SK-N-SH (cell line): ENCODE data around the gene MINDY1. TPM values are rescaled to one million over a fixed set of nuclear protein-coding genes. Genes with fewer than 3 reads are reported as not detected.

Experiments used
- CTCF ChIA-PET: fragments of 300-600, 350-600 bp; formaldehyde crosslinking; extraction: SDS; loops from one replicate; lab custom pipeline; 2021; lab: Yijun Ruan, JAX
- POLR2A ChIA-PET: fragments of 350-600 bp; sonication (Branson Sonifier 250); formaldehyde crosslinking; extraction: SDS; loops from one replicate; lab custom pipeline; 2020; ENCODE audit warnings: antibody characterized with exemption, inconsistent platforms; lab: Yijun Ruan, JAX
- DNase-seq: peaks from one replicate; pipeline ENCODE4 v3.0.0; 2012
- H2AFZ ChIP-seq: fragments of 200-600 bp; sonication (generic); 2 replicates; pipeline ENCODE4 v1.8.1; 2016; ENCODE audit warnings: antibody characterized with exemption, mild to moderate bottlenecking, low read depth
- H3F3A ChIP-seq: fragments of 200-600 bp; sonication (generic); replicated peaks from 2 replicates; pipeline ENCODE3; 2016; ENCODE audit warnings: antibody characterized with exemption, mild to moderate bottlenecking; ENCODE audit not compliant: insufficient read depth
- H3K27ac ChIP-seq, 2 experiments: fragments of 200-500 bp in 1 of 2; fragments of 200-600 bp in 1 of 2; sonication (Bioruptor generic) in 1 of 2; sonication (generic), shearing (Covaris generic) in 1 of 2; 2 replicates each; pipeline versions ENCODE4 v1.5.1 to v1.6.1; 2014 to 2016; ENCODE audit warnings: low read depth in 2 of 2, inconsistent platforms in 1 of 2, low read length in 1 of 2, mild to moderate bottlenecking in 1 of 2, mixed read lengths in 1 of 2
- H3K27me3 ChIP-seq: fragments of 200-600 bp; sonication (generic), shearing (Covaris generic); 2 replicates; pipeline ENCODE4 v1.6.1; 2016; ENCODE audit warnings: mixed run types; ENCODE audit not compliant: insufficient read depth
- H3K36me3 ChIP-seq, 2 experiments: fragments of 200-500 bp in 1 of 2; fragments of 200-600 bp in 1 of 2; sonication (Bioruptor generic) in 1 of 2; sonication (generic) in 1 of 2; replicated peaks in 1 of 2; 2 replicates each; pipeline versions ENCODE3 to v1.5.1; 2014 to 2016; ENCODE audit warnings: low read length in 1 of 2, mild to moderate bottlenecking in 1 of 2; ENCODE audit not compliant: insufficient read depth in 2 of 2, control insufficient read depth in 1 of 2
- H3K4me1 ChIP-seq, 2 experiments: fragments of 200-500 bp in 1 of 2; fragments of 200-600 bp in 1 of 2; sonication (Bioruptor generic) in 1 of 2; sonication (generic), shearing (Covaris generic) in 1 of 2; 2 replicates each; pipeline versions ENCODE4 v1.5.1 to v1.6.1; 2014 to 2016; ENCODE audit warnings: low read depth in 1 of 2, low read length in 1 of 2, mixed run types in 1 of 2; ENCODE audit not compliant: insufficient read depth in 2 of 2, control insufficient read depth in 1 of 2
- H3K4me2 ChIP-seq: fragments of 200-600 bp; sonication (generic), shearing (Covaris generic); 2 replicates; pipeline ENCODE4 v1.6.1; 2017; ENCODE audit warnings: mixed run types
- H3K4me3 ChIP-seq, 2 experiments: fragments of 200-500 bp in 1 of 2; fragments of 200-600 bp in 1 of 2; sonication (Bioruptor generic) in 1 of 2; sonication (generic), shearing (Covaris generic) in 1 of 2; 2 replicates each; pipeline versions ENCODE4 v1.5.1 to v1.8.1; 2014 to 2016; ENCODE audit warnings: low read depth in 2 of 2, inconsistent platforms in 1 of 2, low read length in 1 of 2, mild to moderate bottlenecking in 1 of 2, mixed read lengths in 1 of 2, moderate library complexity in 1 of 2
- H3K79me2 ChIP-seq: fragments of 200-600 bp; sonication (generic); 2 replicates; pipeline ENCODE4 v1.8.1; 2017; ENCODE audit warnings: mild to moderate bottlenecking; ENCODE audit not compliant: insufficient read depth
- H3K9ac ChIP-seq: fragments of 200-600 bp; sonication (generic); 2 replicates; pipeline ENCODE4 v1.6.1; 2017; ENCODE audit warnings: mixed run types
- H3K9me2 ChIP-seq: fragments of 200-600 bp; sonication (generic); 2 replicates; pipeline ENCODE4 v1.6.1; 2017; ENCODE audit warnings: mixed run types
- H3K9me3 ChIP-seq: fragments of 200-600 bp; sonication (generic); 2 replicates; pipeline ENCODE4 v1.6.1; 2017; ENCODE audit warnings: mixed run types, mild to moderate bottlenecking, moderate library complexity
- H4K20me1 ChIP-seq: fragments of 200-600 bp; sonication (generic); 2 replicates; pipeline ENCODE4 v1.6.1; 2017; ENCODE audit warnings: mild to moderate bottlenecking, mixed run types; ENCODE audit not compliant: insufficient read depth
- ELF1 ChIP-seq: IDR thresholded peaks from 2 replicates; pipeline ENCODE4 v1.4.0; 2012
- EP300 ChIP-seq, 2 experiments: IDR thresholded peaks; 2 replicates each; pipeline versions ENCODE4 v1.4.0 to v1.6.1; 2012; ENCODE audit warnings: borderline replicate concordance in 1 of 2, low read depth in 1 of 2, low read length in 1 of 2
- EZH2phosphoT487 ChIP-seq: fragments of 200-600 bp; sonication (generic); IDR thresholded peaks from 2 replicates; pipeline ENCODE4 v1.6.1; 2017; ENCODE audit warnings: low read depth, mixed run types, mild to moderate bottlenecking, antibody characterized with exemption, moderate library complexity, borderline replicate concordance
- FOXJ3 ChIP-seq: sonication (generic); formaldehyde crosslinking; IDR thresholded peaks from 2 replicates; pipeline ENCODE4 v1.5.1; 2020; ENCODE audit warnings: mild to moderate bottlenecking, missing genetic modification reagents
- FOXM1 ChIP-seq: IDR thresholded peaks from 2 replicates; pipeline ENCODE4 v1.4.0; 2012; ENCODE audit warnings: low read depth, mild to moderate bottlenecking
- GABPA ChIP-seq: IDR thresholded peaks from 2 replicates; pipeline ENCODE4 v1.4.0; 2012; ENCODE audit warnings: low read depth, mild to moderate bottlenecking
- JUND ChIP-seq: IDR thresholded peaks from 2 replicates; pipeline ENCODE4 v1.4.0; 2012
- MXI1 ChIP-seq: IDR thresholded peaks from 2 replicates; pipeline ENCODE4 v1.6.1; 2012; ENCODE audit warnings: mild to moderate bottlenecking, low read depth, low read length, improper control_type of control experiment
- POLR2AphosphoS5 ChIP-seq: IDR thresholded peaks from 2 replicates; pipeline ENCODE4 v1.6.1; 2012; ENCODE audit warnings: low read depth, low read length
- RAD21 ChIP-seq: IDR thresholded peaks from 2 replicates; pipeline ENCODE4 v1.6.1; 2012; ENCODE audit warnings: mild to moderate bottlenecking, low read length
- SIN3A ChIP-seq: IDR thresholded peaks from 2 replicates; pipeline ENCODE4 v1.6.1; 2012; ENCODE audit warnings: low read depth, mild to moderate bottlenecking, low read length, moderate library complexity, borderline replicate concordance
- SMC3 ChIP-seq: IDR thresholded peaks from 2 replicates; pipeline ENCODE4 v1.6.1; 2012; ENCODE audit warnings: low read depth, low read length, improper control_type of control experiment
- TAF1 ChIP-seq: IDR thresholded peaks from 2 replicates; pipeline ENCODE4 v1.6.1; 2012; ENCODE audit warnings: low read depth, mild to moderate bottlenecking, low read length, moderate library complexity, borderline replicate concordance
- YY1 ChIP-seq: IDR thresholded peaks from 2 replicates; pipeline ENCODE4 v1.4.0; 2012; ENCODE audit warnings: low read depth, mild to moderate bottlenecking
- WGBS: methylation state at CpG from one replicate; pipeline ENCODE4 v1.1.6; 2017; ENCODE audit warnings: low lambda C conversion rate; 5-methylcytosine and 5-hydroxymethylcytosine counted together
- polyA plus RNA-seq, 3 experiments: library from polyadenylated mRNA; depleted of rRNA; stranded (reverse); fragments of >200 nt; gene quantifications; 2 replicates each; pipeline ENCODE4 v1.2.3, GENCODE V29; 2012
- TF ChIP-seq, protein P1 (sequence below): IDR thresholded peaks from 2 replicates; pipeline ENCODE4 v1.4.0; 2012; ENCODE audit warnings: low read depth
- TF ChIP-seq, protein P2 (sequence below): IDR thresholded peaks from 2 replicates; pipeline ENCODE4; 2012
- TF ChIP-seq, protein P3 (sequence below): fragments of 200-600 bp; sonication (generic); IDR thresholded peaks from 2 replicates; pipeline ENCODE4 v1.6.1; 2017; ENCODE audit warnings: antibody characterized with exemption, mild to moderate bottlenecking, moderate library complexity
- TF ChIP-seq, protein P4 (sequence below): fragments of 150-350 bp; IDR thresholded peaks from 2 replicates; pipeline ENCODE4 v1.6.1; 2017; ENCODE audit warnings: antibody characterized with exemption, low read length, low read depth, borderline replicate concordance

The MINDY1 gene
- polyA plus RNA-seq, 1 of the 3 experiments (the other 2 are of a cell fraction): 6.0 TPM

DNA sequence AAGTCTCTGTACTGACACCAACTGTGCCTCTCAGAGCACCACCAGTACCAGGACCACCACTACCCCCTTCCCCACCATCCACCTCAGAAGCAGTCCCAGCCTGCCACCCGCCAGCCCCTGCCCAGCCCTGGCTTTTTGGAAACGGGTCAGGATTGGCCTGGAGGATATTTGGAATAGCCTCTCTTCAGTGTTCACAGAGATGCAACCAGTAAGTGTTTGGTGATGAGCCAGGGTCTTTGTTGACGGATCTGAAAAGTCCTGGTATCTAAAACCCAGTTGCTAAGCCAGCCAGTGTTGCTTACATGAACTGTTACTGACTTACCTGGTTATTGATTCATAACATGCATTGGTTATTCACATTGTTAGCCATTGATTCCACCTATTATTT, 41.9 kb upstream of the MINDY1 start:
- peak; percentile 86 for DNase-seq
- CTCF ChIA-PET: interaction anchor here (0.6 to 4.4 kb wide), 10 partner anchors 11 to 96 kb away, joined by 3 to 67 read pairs (median 6); partner anchors contain the start of genes BNIPL, CDC42SE1, GABPB2 and MLLT11
- Histone ChIP-seq H4K20me1 (no peaks in the 10 kb centered on the region), H3K4me3 (peak overlapping the region; percentile 73 to 77), H2AFZ (no peak overlapping the region), H3K4me1 (peaks cover 0 to 12% of the 10 kb centered on the region in 2 experiments; a peak in 2 of 4 replicates), H3K9me3 (no peaks in the 10 kb centered on the region), H3K27ac (peak overlapping the region; percentile 70 to 95; a peak in 3 of 4 replicates)
- WGBS: 35% methylated on average over 3 of the region's 3 CpGs
- peak; percentile 18; the same call in 1 of the 2 replicates for TF ChIP-seq SMC3
- TF ChIP-seq FOXJ3 (CRISPR knock-in tag): no peak
- TF ChIP-seq, all 33 proteins: peak for 1
- POLR2A ChIA-PET: interaction anchor here (1.1 to 3.5 kb wide), 3 partner anchors 10 to 49 kb away, joined by 3 to 24 read pairs (median 9); partner anchors contain the start of genes CDC42SE1, MINDY1 and MLLT11
- Histone ChIP-seq H3K79me2 (peaks cover 15% of the 10 kb centered on the region; the same call in 1 of the 2 replicates), H3K9me2 (no peaks in the 10 kb centered on the region), H3F3A (peaks cover 34% of the 10 kb centered on the region), H3K27me3 (no peaks in the 10 kb centered on the region), H3K36me3 (peaks cover 26 to 33% of the 10 kb centered on the region in 2 experiments), H3K4me2 (peak overlapping the region; percentile 95), H3K9ac (peak overlapping the region; percentile 75; the same call in 1 of the 2 replicates)

DNA sequence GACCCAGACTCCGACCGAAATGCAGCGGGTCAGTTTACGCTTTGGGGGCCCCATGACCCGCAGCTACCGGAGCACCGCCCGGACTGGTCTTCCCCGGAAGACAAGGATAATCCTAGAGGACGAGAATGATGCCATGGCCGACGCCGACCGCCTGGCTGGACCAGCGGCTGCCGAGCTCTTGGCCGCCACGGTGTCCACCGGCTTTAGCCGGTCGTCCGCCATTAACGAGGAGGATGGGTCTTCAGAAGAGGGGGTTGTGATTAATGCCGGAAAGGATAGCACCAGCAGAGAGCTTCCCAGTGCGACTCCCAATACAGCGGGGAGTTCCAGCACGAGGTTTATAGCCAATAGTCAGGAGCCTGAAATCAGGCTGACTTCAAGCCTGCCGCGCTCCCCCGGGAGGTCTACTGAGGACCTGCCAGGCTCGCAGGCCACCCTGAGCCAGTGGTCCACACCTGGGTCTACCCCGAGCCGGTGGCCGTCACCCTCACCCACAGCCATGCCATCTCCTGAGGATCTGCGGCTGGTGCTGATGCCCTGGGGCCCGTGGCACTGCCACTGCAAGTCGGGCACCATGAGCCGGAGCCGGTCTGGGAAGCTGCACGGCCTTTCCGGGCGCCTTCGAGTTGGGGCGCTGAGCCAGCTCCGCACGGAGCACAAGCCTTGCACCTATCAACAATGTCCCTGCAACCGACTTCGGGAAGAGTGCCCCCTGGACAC, 41.4 kb upstream of the MINDY1 start:
- H3K4me3 ChIP-seq: peak overlapping the region; percentile 73 to 77
- CTCF ChIA-PET: interaction anchor here (0.6 to 4.4 kb wide), 17 partner anchors 9 to 792 kb away, joined by 3 to 67 read pairs (median 4); partner anchors contain the start of genes BNIPL, CDC42SE1, GABPB2 and MLLT11
- H3K79me2 ChIP-seq: peaks cover 15% of the 10 kb centered on the region; the same call in 1 of the 2 replicates
- H3K27ac ChIP-seq: peak overlapping the region; percentile 70 to 95
- H3K4me2 ChIP-seq: peak overlapping the region; percentile 95
- H3K9me3 ChIP-seq: no peaks in the 10 kb centered on the region
- TF ChIP-seq SIN3A (peak; percentile 20; the same call in 1 of the 2 replicates), FOXJ3 (CRISPR knock-in tag) (no peak), TAF1 (peak; percentile 9; the same call in 1 of the 2 replicates), RAD21 (no peak; the same call in 1 of the 2 replicates), EZH2phosphoT487 (no peak), EP300 (IDR thresholded peaks at IDR 0.05; ENCODE audit: borderline replicate concordance in 1 of 2, low read depth in 1 of 2, low read length in 1 of 2) (no peak), GABPA (no peak; the same call in 1 of the 2 replicates), JUND (no peak), ELF1 (peak; percentile 9; the same call in 1 of the 2 replicates), POLR2AphosphoS5 (no peak), MXI1 (peak; percentile 60; the same call in 1 of the 2 replicates), YY1 (peak; percentile 87), FOXM1 (no peak)
- TF ChIP-seq, protein P1, sequence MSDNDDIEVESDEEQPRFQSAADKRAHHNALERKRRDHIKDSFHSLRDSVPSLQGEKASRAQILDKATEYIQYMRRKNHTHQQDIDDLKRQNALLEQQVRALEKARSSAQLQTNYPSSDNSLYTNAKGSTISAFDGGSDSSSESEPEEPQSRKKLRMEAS: peak; percentile 78
- TF ChIP-seq, protein P2, sequence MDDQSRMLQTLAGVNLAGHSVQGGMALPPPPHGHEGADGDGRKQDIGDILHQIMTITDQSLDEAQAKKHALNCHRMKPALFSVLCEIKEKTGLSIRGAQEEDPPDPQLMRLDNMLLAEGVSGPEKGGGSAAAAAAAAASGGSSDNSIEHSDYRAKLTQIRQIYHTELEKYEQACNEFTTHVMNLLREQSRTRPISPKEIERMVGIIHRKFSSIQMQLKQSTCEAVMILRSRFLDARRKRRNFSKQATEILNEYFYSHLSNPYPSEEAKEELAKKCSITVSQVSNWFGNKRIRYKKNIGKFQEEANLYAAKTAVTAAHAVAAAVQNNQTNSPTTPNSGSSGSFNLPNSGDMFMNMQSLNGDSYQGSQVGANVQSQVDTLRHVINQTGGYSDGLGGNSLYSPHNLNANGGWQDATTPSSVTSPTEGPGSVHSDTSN: 0 out of 2 replicates have a peak, but pooled peaks have one; percentile 1
- TF ChIP-seq, protein P3, sequence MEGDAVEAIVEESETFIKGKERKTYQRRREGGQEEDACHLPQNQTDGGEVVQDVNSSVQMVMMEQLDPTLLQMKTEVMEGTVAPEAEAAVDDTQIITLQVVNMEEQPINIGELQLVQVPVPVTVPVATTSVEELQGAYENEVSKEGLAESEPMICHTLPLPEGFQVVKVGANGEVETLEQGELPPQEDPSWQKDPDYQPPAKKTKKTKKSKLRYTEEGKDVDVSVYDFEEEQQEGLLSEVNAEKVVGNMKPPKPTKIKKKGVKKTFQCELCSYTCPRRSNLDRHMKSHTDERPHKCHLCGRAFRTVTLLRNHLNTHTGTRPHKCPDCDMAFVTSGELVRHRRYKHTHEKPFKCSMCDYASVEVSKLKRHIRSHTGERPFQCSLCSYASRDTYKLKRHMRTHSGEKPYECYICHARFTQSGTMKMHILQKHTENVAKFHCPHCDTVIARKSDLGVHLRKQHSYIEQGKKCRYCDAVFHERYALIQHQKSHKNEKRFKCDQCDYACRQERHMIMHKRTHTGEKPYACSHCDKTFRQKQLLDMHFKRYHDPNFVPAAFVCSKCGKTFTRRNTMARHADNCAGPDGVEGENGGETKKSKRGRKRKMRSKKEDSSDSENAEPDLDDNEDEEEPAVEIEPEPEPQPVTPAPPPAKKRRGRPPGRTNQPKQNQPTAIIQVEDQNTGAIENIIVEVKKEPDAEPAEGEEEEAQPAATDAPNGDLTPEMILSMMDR: peak; percentile 61
- TF ChIP-seq, protein P4, sequence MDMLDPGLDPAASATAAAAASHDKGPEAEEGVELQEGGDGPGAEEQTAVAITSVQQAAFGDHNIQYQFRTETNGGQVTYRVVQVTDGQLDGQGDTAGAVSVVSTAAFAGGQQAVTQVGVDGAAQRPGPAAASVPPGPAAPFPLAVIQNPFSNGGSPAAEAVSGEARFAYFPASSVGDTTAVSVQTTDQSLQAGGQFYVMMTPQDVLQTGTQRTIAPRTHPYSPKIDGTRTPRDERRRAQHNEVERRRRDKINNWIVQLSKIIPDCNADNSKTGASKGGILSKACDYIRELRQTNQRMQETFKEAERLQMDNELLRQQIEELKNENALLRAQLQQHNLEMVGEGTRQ: no peak; the same call in 1 of the 2 replicates
- H3K9ac ChIP-seq: peak overlapping the region; percentile 75
- H3K36me3 ChIP-seq: peaks cover 20 to 29% of the 10 kb centered on the region in 2 experiments
- no peaks in the 10 kb centered on the region for H4K20me1 ChIP-seq
- peaks cover 29% of the 10 kb centered on the region for H3F3A ChIP-seq
- no peaks in the 10 kb centered on the region for H3K9me2 ChIP-seq
- DNase-seq: peak; percentile 79
- peaks cover 0 to 12% of the 10 kb centered on the region in 2 experiments; a peak in 2 of 4 replicates for H3K4me1 ChIP-seq
- POLR2A ChIA-PET: interaction anchor here (1.1 to 3.5 kb wide), 4 partner anchors 11 to 49 kb away, joined by 3 to 24 read pairs (median 6); partner anchors contain the start of genes CDC42SE1, MINDY1 and MLLT11
- H3K27me3 ChIP-seq: no peaks in the 10 kb centered on the region
- H2AFZ ChIP-seq: peak overlapping the region; percentile 98; the same call in 1 of the 2 replicates
- 3% methylated on average over 22 of the region's 48 CpGs for WGBS
